HL-60 (cell line): ENCODE data around the gene RIMKLA.

ENCODE experiments used
- DNase-seq, 2 experiments: peaks; one replicate each; pipeline ENCODE4 v3.0.0-alpha.2; 2010 to 2020; ENCODE audit warnings: low read depth in 1 of 2, low spot score in 1 of 2
- H3K27ac ChIP-seq: fragments of 250-450 bp; sonication (Bioruptor Pico); replicated peaks from 2 replicates; pipeline ENCODE4 v1.5.1; 2020; ENCODE audit warnings: mild to moderate bottlenecking, moderate library complexity
- H3K27me3 ChIP-seq: fragments of 250-450 bp; sonication (Bioruptor Pico); 2 replicates; pipeline ENCODE4 v1.5.1; 2021; ENCODE audit warnings: mild to moderate bottlenecking, moderate library complexity; ENCODE audit not compliant: insufficient read depth, poor library complexity, severe bottlenecking
- H3K4me3 ChIP-seq: replicated peaks from 2 replicates; pipeline ENCODE4 v1.5.1; 2011; ENCODE audit warnings: mild to moderate bottlenecking, control low read depth, low read length; ENCODE audit not compliant: insufficient read depth
- CTCF ChIP-seq: IDR thresholded peaks from one replicate; pipeline ENCODE4 v1.5.1; 2011; ENCODE audit warnings: low read length, control low read depth, inconsistent platforms; ENCODE audit not compliant: insufficient read depth
- GABPA ChIP-seq: IDR thresholded peaks from 2 replicates; pipeline ENCODE4 v1.6.1; 2012; ENCODE audit warnings: low read depth
- POLR2AphosphoS5 ChIP-seq: IDR thresholded peaks from 2 replicates; pipeline ENCODE4 v1.6.1; 2012; ENCODE audit warnings: low read depth
- SPI1 ChIP-seq: IDR thresholded peaks from 2 replicates; pipeline ENCODE4 v1.6.1; 2012; ENCODE audit warnings: low read depth, mild to moderate bottlenecking, borderline replicate concordance
- TF ChIP-seq, protein P1 (sequence below): IDR thresholded peaks from 2 replicates; pipeline ENCODE4 v1.6.1; 2012; ENCODE audit warnings: low read depth; ENCODE audit not compliant: insufficient replicate concordance

The RIMKLA gene

DNA sequence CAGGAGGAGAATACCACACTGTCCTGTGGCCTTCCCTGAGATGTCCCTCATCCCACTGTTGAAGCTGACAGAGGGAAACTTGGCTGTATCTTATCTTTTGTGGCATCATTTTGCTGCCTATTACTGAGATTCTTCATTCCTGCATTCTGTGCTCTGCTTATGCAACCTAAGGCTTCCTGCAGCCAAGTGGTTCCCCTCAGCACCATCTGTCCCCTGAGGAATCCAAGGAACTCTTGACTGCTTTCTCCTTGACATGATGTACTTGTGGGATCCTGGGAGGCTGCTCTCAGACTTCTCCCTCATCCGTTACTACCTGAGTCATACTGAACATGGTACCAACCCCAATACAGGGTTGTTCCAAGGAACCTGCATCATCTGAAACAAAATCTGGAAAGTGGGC, 21.1 kb upstream of the RIMKLA start:
- no peaks in the 10 kb centered on the region for H3K27me3 ChIP-seq
- no peak for DNase-seq
- TF ChIP-seq, protein P1, sequence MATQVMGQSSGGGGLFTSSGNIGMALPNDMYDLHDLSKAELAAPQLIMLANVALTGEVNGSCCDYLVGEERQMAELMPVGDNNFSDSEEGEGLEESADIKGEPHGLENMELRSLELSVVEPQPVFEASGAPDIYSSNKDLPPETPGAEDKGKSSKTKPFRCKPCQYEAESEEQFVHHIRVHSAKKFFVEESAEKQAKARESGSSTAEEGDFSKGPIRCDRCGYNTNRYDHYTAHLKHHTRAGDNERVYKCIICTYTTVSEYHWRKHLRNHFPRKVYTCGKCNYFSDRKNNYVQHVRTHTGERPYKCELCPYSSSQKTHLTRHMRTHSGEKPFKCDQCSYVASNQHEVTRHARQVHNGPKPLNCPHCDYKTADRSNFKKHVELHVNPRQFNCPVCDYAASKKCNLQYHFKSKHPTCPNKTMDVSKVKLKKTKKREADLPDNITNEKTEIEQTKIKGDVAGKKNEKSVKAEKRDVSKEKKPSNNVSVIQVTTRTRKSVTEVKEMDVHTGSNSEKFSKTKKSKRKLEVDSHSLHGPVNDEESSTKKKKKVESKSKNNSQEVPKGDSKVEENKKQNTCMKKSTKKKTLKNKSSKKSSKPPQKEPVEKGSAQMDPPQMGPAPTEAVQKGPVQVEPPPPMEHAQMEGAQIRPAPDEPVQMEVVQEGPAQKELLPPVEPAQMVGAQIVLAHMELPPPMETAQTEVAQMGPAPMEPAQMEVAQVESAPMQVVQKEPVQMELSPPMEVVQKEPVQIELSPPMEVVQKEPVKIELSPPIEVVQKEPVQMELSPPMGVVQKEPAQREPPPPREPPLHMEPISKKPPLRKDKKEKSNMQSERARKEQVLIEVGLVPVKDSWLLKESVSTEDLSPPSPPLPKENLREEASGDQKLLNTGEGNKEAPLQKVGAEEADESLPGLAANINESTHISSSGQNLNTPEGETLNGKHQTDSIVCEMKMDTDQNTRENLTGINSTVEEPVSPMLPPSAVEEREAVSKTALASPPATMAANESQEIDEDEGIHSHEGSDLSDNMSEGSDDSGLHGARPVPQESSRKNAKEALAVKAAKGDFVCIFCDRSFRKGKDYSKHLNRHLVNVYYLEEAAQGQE, result no peak
- TF ChIP-seq GABPA (no peak), POLR2AphosphoS5 (no peak), CTCF (no peak), SPI1 (no peak)
- no peak overlapping the region for H3K4me3 ChIP-seq
- H3K27ac ChIP-seq, result no peak overlapping the region

DNA sequence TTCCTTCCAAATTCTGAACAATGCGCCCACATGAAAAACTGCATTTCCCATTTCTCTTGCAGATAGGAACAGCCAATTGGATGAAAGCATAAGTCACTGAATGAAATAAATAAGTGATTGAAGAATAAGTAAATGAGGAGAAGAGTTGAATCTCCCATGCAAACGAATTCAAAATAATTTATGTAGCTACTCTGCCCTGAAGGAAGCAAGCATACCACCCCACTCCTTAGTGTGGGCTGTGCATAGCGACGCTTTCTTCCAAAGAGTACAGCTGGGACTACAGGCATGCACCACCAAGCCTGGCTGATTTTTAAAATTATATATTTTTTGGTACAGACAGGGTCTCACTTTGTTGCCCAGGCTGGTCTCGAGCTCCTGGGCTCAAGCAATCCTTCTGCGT, 16.5 kb upstream of the RIMKLA start:
- DNase-seq, result no peak
- TF ChIP-seq POLR2AphosphoS5 (no peak), SPI1 (no peak), CTCF (no peak)
- TF ChIP-seq, protein P1, result no peak
- no peak overlapping the region for H3K4me3 ChIP-seq
- no peaks in the 10 kb centered on the region for H3K27me3 ChIP-seq
- no peak overlapping the region for H3K27ac ChIP-seq

DNA sequence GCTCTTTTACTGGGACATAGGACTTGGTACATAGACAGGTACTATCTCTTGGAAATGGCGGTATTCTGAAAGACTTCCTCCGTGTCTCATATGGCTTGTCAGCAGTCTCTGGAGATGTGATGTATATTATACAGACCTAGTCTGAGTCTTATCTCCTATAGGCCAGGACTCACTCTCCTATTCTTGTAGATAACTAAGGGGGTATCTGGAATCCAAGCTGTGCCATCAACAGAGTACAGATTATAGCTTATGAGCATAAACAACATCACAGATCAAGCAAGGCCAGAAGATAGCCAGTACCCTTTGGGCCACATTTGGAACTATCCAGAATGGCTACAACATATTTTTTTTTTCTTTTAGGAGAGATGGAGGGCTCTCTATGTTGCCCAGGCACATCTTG, 16.1 kb upstream of the RIMKLA start:
- TF ChIP-seq CTCF, result no peak
- no peak for TF ChIP-seq GABPA
- TF ChIP-seq, protein P1, result no peak
- no peak for TF ChIP-seq SPI1
- no peak for TF ChIP-seq POLR2AphosphoS5
- no peak overlapping the region for H3K27ac ChIP-seq
- DNase-seq, result no peak
- no peak overlapping the region for H3K4me3 ChIP-seq
- no peaks in the 10 kb centered on the region for H3K27me3 ChIP-seq
